ENCODE measurements around the gene GPR52. TPM values are rescaled to one million over a fixed set of nuclear protein-coding genes. Genes with fewer than 3 reads are reported as not detected.

GPR52 gene
- polyA plus RNA-seq, 1 of the 3 experiments (the other 2 are of a cell fraction): 0.08 TPM

DNA sequence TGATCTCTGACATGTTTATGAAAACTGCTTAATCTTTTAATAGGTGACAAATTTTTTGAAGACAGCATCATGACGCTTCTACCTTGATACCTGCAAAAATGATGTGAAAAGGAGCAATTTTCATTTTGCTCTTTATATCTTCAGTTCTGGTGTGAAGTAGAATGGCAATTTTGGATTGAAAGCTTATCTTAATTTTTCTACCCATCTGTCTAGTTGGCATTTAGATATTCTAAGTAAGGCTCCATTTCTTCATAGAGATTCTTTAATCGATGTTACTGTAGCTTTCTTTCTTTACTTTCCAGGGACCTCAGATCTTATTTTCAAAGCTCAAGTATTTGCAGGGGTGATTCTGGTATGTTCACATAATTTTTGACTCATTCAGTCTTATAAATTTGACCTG is 32.3 kb upstream of the GPR52 start:
- H3K9ac ChIP-seq: no peak overlapping the region
- ChIA-PET CTCF (interaction anchor here (1.1 kb wide), 1 partner anchor 311 kb away, joined by 3 read pairs; no protein-coding TSS in a partner anchor), POLR2A (no interaction called here)
- H2AFZ ChIP-seq (ENCODE audit: low read depth): no peak overlapping the region
- no peak for DNase-seq
- H3K27me3 ChIP-seq (ENCODE audit: insufficient read depth): no peaks in the 10 kb centered on the region
- H3F3A ChIP-seq (replicated peaks; ENCODE audit: insufficient read depth): no peaks in the 10 kb centered on the region
- H4K20me1 ChIP-seq (ENCODE audit: insufficient read depth): no peaks in the 10 kb centered on the region
- no peaks in the 10 kb centered on the region for H3K4me1 ChIP-seq (ENCODE audit: control insufficient read depth in 1 of 2, insufficient read depth in 2 of 2, low read depth in 1 of 2, low read length in 1 of 2)
- no peaks in the 10 kb centered on the region for H3K9me2 ChIP-seq
- no peaks in the 10 kb centered on the region for H3K79me2 ChIP-seq (ENCODE audit: insufficient read depth)
- 90% methylated on average over 2 of the region's 2 CpGs for WGBS (ENCODE audit: low lambda C conversion rate)
- no peak overlapping the region for H3K27ac ChIP-seq (ENCODE audit: low read depth in 2 of 2, low read length in 1 of 2)
- H3K4me2 ChIP-seq: no peak overlapping the region
- TF ChIP-seq RCOR1 (IDR thresholded peaks at IDR 0.05; ENCODE audit: low read length) (no peak), FOXJ3 (CRISPR knock-in tag; IDR thresholded peaks at IDR 0.05) (no peak), RAD21 (IDR thresholded peaks at IDR 0.05; ENCODE audit: low read length) (no peak), FOSL2 (IDR thresholded peaks at IDR 0.05; ENCODE audit: borderline replicate concordance, low read depth) (no peak), EZH2phosphoT487 (IDR thresholded peaks at IDR 0.05; ENCODE audit: borderline replicate concordance, low read depth) (no peak), RFX5 (IDR thresholded peaks at IDR 0.05; ENCODE audit: low read length) (no peak), EP300 (IDR thresholded peaks at IDR 0.05; ENCODE audit: borderline replicate concordance in 1 of 2, low read depth in 1 of 2, low read length in 1 of 2) (no peak), SIN3A (IDR thresholded peaks at IDR 0.05; ENCODE audit: borderline replicate concordance, low read depth, low read length) (no peak), TAF1 (IDR thresholded peaks at IDR 0.05; ENCODE audit: borderline replicate concordance, low read depth, low read length) (no peak), GATA2 (CRISPR knock-in tag; IDR thresholded peaks at IDR 0.05) (no peak), MEF2A (IDR thresholded peaks at IDR 0.05; ENCODE audit: borderline replicate concordance, low read depth) (no peak), CHD2 (IDR thresholded peaks at IDR 0.05; ENCODE audit: low read length, partially characterized antibody) (no peak)
- TF ChIP-seq, protein P1, sequence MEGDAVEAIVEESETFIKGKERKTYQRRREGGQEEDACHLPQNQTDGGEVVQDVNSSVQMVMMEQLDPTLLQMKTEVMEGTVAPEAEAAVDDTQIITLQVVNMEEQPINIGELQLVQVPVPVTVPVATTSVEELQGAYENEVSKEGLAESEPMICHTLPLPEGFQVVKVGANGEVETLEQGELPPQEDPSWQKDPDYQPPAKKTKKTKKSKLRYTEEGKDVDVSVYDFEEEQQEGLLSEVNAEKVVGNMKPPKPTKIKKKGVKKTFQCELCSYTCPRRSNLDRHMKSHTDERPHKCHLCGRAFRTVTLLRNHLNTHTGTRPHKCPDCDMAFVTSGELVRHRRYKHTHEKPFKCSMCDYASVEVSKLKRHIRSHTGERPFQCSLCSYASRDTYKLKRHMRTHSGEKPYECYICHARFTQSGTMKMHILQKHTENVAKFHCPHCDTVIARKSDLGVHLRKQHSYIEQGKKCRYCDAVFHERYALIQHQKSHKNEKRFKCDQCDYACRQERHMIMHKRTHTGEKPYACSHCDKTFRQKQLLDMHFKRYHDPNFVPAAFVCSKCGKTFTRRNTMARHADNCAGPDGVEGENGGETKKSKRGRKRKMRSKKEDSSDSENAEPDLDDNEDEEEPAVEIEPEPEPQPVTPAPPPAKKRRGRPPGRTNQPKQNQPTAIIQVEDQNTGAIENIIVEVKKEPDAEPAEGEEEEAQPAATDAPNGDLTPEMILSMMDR (IDR thresholded peaks at IDR 0.05): no peak
- TF ChIP-seq, protein P2, sequence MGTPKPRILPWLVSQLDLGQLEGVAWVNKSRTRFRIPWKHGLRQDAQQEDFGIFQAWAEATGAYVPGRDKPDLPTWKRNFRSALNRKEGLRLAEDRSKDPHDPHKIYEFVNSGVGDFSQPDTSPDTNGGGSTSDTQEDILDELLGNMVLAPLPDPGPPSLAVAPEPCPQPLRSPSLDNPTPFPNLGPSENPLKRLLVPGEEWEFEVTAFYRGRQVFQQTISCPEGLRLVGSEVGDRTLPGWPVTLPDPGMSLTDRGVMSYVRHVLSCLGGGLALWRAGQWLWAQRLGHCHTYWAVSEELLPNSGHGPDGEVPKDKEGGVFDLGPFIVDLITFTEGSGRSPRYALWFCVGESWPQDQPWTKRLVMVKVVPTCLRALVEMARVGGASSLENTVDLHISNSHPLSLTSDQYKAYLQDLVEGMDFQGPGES (IDR thresholded peaks at IDR 0.05; ENCODE audit: low read depth, low read length): no peak
- TF ChIP-seq, protein P3, sequence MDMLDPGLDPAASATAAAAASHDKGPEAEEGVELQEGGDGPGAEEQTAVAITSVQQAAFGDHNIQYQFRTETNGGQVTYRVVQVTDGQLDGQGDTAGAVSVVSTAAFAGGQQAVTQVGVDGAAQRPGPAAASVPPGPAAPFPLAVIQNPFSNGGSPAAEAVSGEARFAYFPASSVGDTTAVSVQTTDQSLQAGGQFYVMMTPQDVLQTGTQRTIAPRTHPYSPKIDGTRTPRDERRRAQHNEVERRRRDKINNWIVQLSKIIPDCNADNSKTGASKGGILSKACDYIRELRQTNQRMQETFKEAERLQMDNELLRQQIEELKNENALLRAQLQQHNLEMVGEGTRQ (IDR thresholded peaks at IDR 0.05; ENCODE audit: borderline replicate concordance, low read depth, low read length): no peak
- TF ChIP-seq, protein P4, sequence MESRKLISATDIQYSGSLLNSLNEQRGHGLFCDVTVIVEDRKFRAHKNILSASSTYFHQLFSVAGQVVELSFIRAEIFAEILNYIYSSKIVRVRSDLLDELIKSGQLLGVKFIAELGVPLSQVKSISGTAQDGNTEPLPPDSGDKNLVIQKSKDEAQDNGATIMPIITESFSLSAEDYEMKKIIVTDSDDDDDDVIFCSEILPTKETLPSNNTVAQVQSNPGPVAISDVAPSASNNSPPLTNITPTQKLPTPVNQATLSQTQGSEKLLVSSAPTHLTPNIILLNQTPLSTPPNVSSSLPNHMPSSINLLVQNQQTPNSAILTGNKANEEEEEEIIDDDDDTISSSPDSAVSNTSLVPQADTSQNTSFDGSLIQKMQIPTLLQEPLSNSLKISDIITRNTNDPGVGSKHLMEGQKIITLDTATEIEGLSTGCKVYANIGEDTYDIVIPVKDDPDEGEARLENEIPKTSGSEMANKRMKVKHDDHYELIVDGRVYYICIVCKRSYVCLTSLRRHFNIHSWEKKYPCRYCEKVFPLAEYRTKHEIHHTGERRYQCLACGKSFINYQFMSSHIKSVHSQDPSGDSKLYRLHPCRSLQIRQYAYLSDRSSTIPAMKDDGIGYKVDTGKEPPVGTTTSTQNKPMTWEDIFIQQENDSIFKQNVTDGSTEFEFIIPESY (IDR thresholded peaks at IDR 0.05; ENCODE audit: borderline replicate concordance, low read depth): no peak
- TF ChIP-seq, protein P5, sequence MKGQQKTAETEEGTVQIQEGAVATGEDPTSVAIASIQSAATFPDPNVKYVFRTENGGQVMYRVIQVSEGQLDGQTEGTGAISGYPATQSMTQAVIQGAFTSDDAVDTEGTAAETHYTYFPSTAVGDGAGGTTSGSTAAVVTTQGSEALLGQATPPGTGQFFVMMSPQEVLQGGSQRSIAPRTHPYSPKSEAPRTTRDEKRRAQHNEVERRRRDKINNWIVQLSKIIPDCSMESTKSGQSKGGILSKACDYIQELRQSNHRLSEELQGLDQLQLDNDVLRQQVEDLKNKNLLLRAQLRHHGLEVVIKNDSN (IDR thresholded peaks at IDR 0.05; ENCODE audit: borderline replicate concordance, low read depth): no peak
- TF ChIP-seq, protein P6, sequence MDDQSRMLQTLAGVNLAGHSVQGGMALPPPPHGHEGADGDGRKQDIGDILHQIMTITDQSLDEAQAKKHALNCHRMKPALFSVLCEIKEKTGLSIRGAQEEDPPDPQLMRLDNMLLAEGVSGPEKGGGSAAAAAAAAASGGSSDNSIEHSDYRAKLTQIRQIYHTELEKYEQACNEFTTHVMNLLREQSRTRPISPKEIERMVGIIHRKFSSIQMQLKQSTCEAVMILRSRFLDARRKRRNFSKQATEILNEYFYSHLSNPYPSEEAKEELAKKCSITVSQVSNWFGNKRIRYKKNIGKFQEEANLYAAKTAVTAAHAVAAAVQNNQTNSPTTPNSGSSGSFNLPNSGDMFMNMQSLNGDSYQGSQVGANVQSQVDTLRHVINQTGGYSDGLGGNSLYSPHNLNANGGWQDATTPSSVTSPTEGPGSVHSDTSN (IDR thresholded peaks at IDR 0.05): no peak
- TF ChIP-seq, protein P7, sequence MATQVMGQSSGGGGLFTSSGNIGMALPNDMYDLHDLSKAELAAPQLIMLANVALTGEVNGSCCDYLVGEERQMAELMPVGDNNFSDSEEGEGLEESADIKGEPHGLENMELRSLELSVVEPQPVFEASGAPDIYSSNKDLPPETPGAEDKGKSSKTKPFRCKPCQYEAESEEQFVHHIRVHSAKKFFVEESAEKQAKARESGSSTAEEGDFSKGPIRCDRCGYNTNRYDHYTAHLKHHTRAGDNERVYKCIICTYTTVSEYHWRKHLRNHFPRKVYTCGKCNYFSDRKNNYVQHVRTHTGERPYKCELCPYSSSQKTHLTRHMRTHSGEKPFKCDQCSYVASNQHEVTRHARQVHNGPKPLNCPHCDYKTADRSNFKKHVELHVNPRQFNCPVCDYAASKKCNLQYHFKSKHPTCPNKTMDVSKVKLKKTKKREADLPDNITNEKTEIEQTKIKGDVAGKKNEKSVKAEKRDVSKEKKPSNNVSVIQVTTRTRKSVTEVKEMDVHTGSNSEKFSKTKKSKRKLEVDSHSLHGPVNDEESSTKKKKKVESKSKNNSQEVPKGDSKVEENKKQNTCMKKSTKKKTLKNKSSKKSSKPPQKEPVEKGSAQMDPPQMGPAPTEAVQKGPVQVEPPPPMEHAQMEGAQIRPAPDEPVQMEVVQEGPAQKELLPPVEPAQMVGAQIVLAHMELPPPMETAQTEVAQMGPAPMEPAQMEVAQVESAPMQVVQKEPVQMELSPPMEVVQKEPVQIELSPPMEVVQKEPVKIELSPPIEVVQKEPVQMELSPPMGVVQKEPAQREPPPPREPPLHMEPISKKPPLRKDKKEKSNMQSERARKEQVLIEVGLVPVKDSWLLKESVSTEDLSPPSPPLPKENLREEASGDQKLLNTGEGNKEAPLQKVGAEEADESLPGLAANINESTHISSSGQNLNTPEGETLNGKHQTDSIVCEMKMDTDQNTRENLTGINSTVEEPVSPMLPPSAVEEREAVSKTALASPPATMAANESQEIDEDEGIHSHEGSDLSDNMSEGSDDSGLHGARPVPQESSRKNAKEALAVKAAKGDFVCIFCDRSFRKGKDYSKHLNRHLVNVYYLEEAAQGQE (IDR thresholded peaks at IDR 0.05; ENCODE audit: low read depth, low read length): no peak
- H3K9me3 ChIP-seq: no peaks in the 10 kb centered on the region
- no peaks in the 10 kb centered on the region for H3K36me3 ChIP-seq (replicated peaks in 1 of 2; ENCODE audit: control insufficient read depth in 1 of 2, insufficient read depth in 2 of 2, low read length in 1 of 2)
- no peak overlapping the region for H3K4me3 ChIP-seq (ENCODE audit: low read depth in 2 of 2, low read length in 1 of 2)

Data from SK-N-SH (cell line).